Neural cell (in vitro differentiated cells): Measurements from ENCODE around the gene ICAM2. TPM values are rescaled to one million over a fixed set of nuclear protein-coding genes. Genes with fewer than 3 reads are reported as not detected.

Source experiments
- H2AFZ ChIP-seq: fragments of 200-600, 300-800 bp; sonication (generic), shearing (Covaris generic); 2 replicates; pipeline ENCODE4 v1.6.0; 2014; ENCODE audit warnings: low read depth, mild to moderate bottlenecking, antibody characterized with exemption, low read length, moderate library complexity
- H3F3A ChIP-seq: fragments of 200-600 bp; shearing (Covaris generic); 2 replicates; pipeline ENCODE4 v1.6.1; 2016; ENCODE audit warnings: mild to moderate bottlenecking, moderate library complexity, mixed read lengths, antibody characterized with exemption, low read length; ENCODE audit not compliant: insufficient read depth, poor library complexity, severe bottlenecking
- H3K27ac ChIP-seq: fragments of 200-600, 300-800 bp; sonication (generic), shearing (Covaris generic); 2 replicates; pipeline ENCODE4 v1.5.1; 2014; ENCODE audit warnings: mild to moderate bottlenecking, low read length, moderate library complexity
- H3K27me3 ChIP-seq: fragments of 300-800, 200-600 bp; sonication (generic), shearing (Covaris generic); 2 replicates; pipeline ENCODE4 v1.6.0; 2014; ENCODE audit warnings: mild to moderate bottlenecking, low read depth, low read length, moderate library complexity; ENCODE audit not compliant: insufficient read depth
- H3K36me3 ChIP-seq: fragments of 300-800, 200-600 bp; sonication (generic), shearing (Covaris generic); 2 replicates; pipeline ENCODE4 v1.5.1; 2014; ENCODE audit warnings: mild to moderate bottlenecking, antibody characterized with exemption, low read length, moderate library complexity; ENCODE audit not compliant: insufficient read depth
- H3K4me2 ChIP-seq: fragments of 300-800, 200-600 bp; sonication (generic), shearing (Covaris generic); 2 replicates; pipeline ENCODE4 v1.6.0; 2014; ENCODE audit warnings: mild to moderate bottlenecking, low read length
- H3K4me3 ChIP-seq: fragments of 300-800, 200-600 bp; sonication (generic), shearing (Covaris generic); 2 replicates; pipeline ENCODE4 v1.5.1; 2014; ENCODE audit warnings: mild to moderate bottlenecking, low read length, moderate library complexity
- H3K79me2 ChIP-seq: fragments of 200-600 bp; shearing (Covaris generic); replicated peaks from 2 replicates; pipeline ENCODE4 v1.6.0; 2014; ENCODE audit warnings: mild to moderate bottlenecking, low read length, moderate library complexity; ENCODE audit not compliant: insufficient read depth
- H3K9ac ChIP-seq: fragments of 300-800, 200-600 bp; sonication (generic), shearing (Covaris generic); 2 replicates; pipeline ENCODE4 v1.6.1; 2016; ENCODE audit warnings: mild to moderate bottlenecking, low read length, mixed read lengths
- H3K9me2 ChIP-seq: fragments of 200-600 bp; shearing (Covaris generic); 2 replicates; pipeline ENCODE4 v1.6.1; 2016; ENCODE audit warnings: mild to moderate bottlenecking, low read length, mixed read lengths; ENCODE audit not compliant: insufficient read depth
- H3K9me3 ChIP-seq: fragments of 200-600, 300-800 bp; sonication (generic), shearing (Covaris generic); 2 replicates; pipeline ENCODE4 v1.6.1; 2016; ENCODE audit warnings: mild to moderate bottlenecking, mixed run types, low read length, moderate library complexity, mixed read lengths
- H4K20me1 ChIP-seq: fragments of 200-600 bp; shearing (Covaris generic); 2 replicates; pipeline ENCODE4 v1.6.1; 2016; ENCODE audit warnings: mild to moderate bottlenecking, mixed run types; ENCODE audit not compliant: insufficient read depth
- EP300 ChIP-seq: fragments of 450-650 bp; conservative IDR thresholded peaks from 2 replicates; pipeline ENCODE4 v1.6.1; 2014; ENCODE audit warnings: antibody characterized with exemption, mild to moderate bottlenecking, moderate library complexity; ENCODE audit not compliant: poor library complexity, severe bottlenecking
- EZH2 ChIP-seq: fragments of 200-600, 300-800 bp; shearing (Covaris generic), sonication (generic); IDR thresholded peaks from 2 replicates; pipeline ENCODE4 v1.6.1; 2014; ENCODE audit warnings: antibody characterized with exemption, low read length, borderline replicate concordance, mild to moderate bottlenecking; ENCODE audit not compliant: insufficient read depth, poor library complexity, severe bottlenecking
- MXI1 ChIP-seq: fragments of 450-650 bp; conservative IDR thresholded peaks from 2 replicates; pipeline ENCODE4 v1.6.1; 2014; ENCODE audit warnings: antibody characterized with exemption, mild to moderate bottlenecking; ENCODE audit not compliant: poor library complexity, severe bottlenecking
- POLR2AphosphoS5 ChIP-seq: IDR thresholded peaks from 2 replicates; pipeline ENCODE4 v1.6.1; 2012
- RAD21 ChIP-seq: fragments of 450-650 bp; conservative IDR thresholded peaks from 2 replicates; pipeline ENCODE4 v1.6.1; 2014; ENCODE audit warnings: antibody characterized with exemption, mild to moderate bottlenecking, moderate library complexity
- REST ChIP-seq: IDR thresholded peaks from 2 replicates; pipeline ENCODE4 v1.6.1; 2012; ENCODE audit warnings: borderline replicate concordance
- polyA plus RNA-seq: library from polyadenylated mRNA; depleted of rRNA; stranded (reverse); fragments of >200 nt; gene quantifications from 2 replicates; pipeline ENCODE4 v1.2.3, GENCODE V29; 2014
- TF ChIP-seq, protein P1 (sequence below): fragments of 450-650 bp; IDR thresholded peaks from 2 replicates; pipeline ENCODE4 v1.5.1; 2014; ENCODE audit warnings: antibody characterized with exemption, mild to moderate bottlenecking, moderate library complexity; ENCODE audit not compliant: poor library complexity, severe bottlenecking

Gene ICAM2
- polyA plus RNA-seq, 1 donor from 2014 or later, result not detected

- no peak overlapping the region for H3K27ac ChIP-seq
- no peaks in the 10 kb centered on the region for H3K9me2 ChIP-seq
- no peak overlapping the region for H3K9ac ChIP-seq
- no peaks in the 10 kb centered on the region for H3K9me3 ChIP-seq
- no peaks in the 10 kb centered on the region for H3K36me3 ChIP-seq
- TF ChIP-seq, protein P1, sequence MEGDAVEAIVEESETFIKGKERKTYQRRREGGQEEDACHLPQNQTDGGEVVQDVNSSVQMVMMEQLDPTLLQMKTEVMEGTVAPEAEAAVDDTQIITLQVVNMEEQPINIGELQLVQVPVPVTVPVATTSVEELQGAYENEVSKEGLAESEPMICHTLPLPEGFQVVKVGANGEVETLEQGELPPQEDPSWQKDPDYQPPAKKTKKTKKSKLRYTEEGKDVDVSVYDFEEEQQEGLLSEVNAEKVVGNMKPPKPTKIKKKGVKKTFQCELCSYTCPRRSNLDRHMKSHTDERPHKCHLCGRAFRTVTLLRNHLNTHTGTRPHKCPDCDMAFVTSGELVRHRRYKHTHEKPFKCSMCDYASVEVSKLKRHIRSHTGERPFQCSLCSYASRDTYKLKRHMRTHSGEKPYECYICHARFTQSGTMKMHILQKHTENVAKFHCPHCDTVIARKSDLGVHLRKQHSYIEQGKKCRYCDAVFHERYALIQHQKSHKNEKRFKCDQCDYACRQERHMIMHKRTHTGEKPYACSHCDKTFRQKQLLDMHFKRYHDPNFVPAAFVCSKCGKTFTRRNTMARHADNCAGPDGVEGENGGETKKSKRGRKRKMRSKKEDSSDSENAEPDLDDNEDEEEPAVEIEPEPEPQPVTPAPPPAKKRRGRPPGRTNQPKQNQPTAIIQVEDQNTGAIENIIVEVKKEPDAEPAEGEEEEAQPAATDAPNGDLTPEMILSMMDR, result no peak
- TF ChIP-seq EZH2 (no peak), POLR2AphosphoS5 (no peak), RAD21 (no peak), REST (no peak), EP300 (no peak), MXI1 (no peak)
- H4K20me1 ChIP-seq, result no peaks in the 10 kb centered on the region
- H2AFZ ChIP-seq, result no peak overlapping the region
- no peak overlapping the region for H3K4me2 ChIP-seq
- H3K27me3 ChIP-seq, result no peaks in the 10 kb centered on the region
- no peaks in the 10 kb centered on the region for H3F3A ChIP-seq
- peak overlapping the region; percentile 85 for H3K4me3 ChIP-seq
- H3K79me2 ChIP-seq, result no peaks in the 10 kb centered on the region
Measured at GRCh38 chr17:63999680-64000531, 20.5 kb downstream of the ICAM2 start.

DNA sequence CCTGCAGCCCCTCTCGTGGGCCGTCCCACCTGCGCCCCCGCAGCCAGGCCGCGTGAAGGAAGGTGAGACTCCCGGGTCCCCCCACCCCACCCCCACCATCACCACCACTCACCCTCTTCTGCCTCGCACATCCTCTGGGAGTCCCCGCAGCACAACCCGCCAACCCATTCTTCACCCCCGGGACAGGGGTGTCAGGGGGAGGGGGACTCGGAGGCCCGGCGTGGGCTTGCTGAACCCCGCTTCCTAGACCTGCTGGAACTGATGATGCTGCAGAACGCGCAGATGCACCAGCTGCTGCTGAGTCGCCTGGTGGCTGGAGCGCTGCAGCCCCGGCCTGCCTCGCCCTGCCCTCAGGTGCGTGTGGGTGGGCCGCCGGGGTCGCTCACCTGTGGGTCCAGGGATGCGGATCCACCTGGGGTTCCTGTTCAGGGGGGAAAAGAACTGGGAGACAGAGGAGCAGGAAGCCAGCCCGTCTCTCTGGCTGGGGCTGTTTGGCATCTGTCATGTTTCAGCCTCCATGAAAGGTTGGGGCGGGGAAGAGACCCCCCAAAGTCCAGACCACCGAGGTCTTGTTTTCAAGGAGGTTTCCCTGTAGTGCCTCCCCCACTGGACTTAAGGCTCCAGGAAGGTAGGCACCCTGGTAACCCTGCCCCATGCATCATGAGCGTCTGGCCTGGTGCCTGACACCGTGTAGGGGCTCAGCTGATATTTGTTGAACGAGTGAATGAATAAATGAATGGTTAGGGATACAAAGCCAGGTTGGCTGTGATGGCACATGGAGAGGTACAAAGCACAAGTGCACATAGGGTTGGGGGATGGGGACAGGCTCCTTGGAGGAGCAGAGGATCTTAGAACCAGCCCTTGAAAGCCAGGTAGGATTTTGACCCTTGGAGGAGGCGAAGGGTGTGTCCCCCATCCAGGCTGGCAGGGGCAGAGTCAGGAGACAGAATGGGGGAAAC lies 21.4 kb downstream of the ICAM2 start:
- TF ChIP-seq RAD21, result no peak
- Histone ChIP-seq H4K20me1 (no peaks in the 10 kb centered on the region), H3K27me3 (no peaks in the 10 kb centered on the region), H3K9ac (peak overlapping the region; percentile 71), H3K4me3 (peak overlapping the region; percentile 85), H3F3A (no peaks in the 10 kb centered on the region), H2AFZ (peak overlapping the region; percentile 45), H3K36me3 (no peaks in the 10 kb centered on the region), H3K9me2 (no peaks in the 10 kb centered on the region), H3K79me2 (no peaks in the 10 kb centered on the region), H3K27ac (no peak overlapping the region), H3K9me3 (no peaks in the 10 kb centered on the region), H3K4me2 (peak overlapping the region; percentile 44)
